Ureter (tissue), 1 donor: ENCODE measurements around the gene CCER1. TPM values are rescaled to one million over a fixed set of nuclear protein-coding genes. Genes with fewer than 3 reads are reported as not detected.

Source experiments
- DNase-seq: peaks from one replicate; pipeline ENCODE4 v3.0.0-alpha.2; 2020; ENCODE audit warnings: low spot score
- total RNA-seq: library from RNA; stranded (reverse); gene quantifications from one replicate; pipeline ENCODE4 v1.2.4, GENCODE V29; 2023
- donor health status: DM: yes; HTN: yes; CAD: no.

CCER1 gene
- total RNA-seq, 1 donor from 2014 or later, result not detected

DNA sequence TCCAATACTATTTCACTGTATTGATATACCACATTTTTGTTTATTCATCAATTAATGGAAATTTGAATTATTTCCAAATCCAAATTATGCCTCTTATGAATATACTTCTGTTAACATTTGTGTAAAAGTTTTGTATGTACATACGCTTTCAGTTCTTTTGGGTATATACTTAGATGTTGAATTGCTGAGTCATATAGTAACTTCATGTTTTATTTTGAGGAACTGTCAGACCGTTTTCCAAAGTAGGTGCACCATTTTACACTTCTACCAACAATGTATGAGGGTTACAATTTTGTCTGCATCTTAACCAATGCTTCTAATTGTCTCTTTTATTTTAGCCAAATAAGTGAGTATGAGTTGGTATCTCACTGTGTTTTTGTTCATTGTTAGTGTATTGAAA is 10.2 kb upstream of the CCER1 start:
- no peak for DNase-seq

DNA sequence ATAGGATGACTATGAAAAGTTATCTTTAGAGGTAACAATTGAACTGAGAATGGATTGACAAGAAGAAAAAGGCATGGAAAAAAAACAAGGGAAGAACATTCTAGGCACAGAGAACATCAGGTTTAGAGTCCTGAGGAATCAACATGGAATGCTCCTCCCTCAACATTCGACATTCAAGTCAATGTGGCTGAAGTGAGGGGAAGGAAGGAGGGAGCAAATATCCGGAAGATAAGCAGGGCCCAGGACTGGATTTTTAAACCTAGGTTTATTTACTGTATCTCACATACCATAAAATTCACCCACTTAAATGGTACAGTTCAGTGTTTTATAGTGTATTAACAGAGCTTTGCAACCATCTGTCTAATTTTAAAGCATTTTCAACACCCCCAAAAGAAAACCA is 9.6 kb upstream of the CCER1 start:
- no peak for DNase-seq

- DNase-seq, result no peak
These were observed 9.0 kb upstream of the CCER1 start for GRCh38 chr12:90963946-90964345.

DNA sequence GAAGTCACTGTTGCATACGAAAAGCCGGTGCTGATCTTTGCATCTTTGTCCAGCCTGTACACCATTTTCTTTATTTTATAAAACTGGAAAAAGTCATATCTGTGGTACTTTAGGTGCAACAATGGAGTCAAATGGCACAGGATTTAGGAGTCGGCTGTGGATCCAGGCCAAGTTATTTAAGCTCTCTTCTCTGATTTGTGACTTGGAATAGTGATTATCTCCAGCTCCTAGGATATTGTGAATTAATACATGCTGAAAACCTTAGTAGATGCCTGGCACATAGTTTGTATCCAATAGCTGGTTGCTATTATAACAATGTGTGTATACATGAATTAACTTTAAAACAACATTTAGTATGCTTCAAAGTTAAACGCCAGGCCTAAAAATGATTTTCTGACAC is 6.2 kb upstream of the CCER1 start:
- no peak for DNase-seq

DNA sequence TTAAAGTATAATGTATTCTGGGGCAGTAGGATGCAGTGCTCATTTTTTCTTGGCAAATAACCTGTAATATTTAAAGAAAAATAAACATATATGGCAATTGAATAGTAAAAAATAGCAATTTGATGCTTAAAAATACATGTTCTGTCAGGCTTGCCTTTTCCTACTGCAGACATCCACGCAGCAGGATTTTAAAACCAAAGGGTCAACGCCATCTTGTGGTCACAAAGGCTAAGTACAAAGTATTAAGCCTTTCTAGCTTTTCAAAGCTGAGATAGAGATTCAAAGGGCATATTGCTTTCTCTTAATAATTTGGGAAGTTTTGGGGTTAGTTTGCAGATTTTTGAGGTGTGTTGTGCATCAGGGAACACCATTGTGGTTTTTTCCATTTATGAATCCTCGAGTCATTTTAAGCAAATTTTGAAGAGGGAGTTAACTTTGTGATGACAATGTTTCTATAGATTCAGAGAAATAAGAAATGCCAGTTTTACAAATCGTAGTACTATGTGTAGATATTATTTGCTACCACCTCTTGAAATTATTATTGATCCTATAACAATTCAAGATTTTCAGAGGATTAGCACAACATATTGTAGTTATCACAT is 4.7 kb upstream of the CCER1 start:
- no peak for DNase-seq

GRCh38 chr12:90959032-90959431 is 4.1 kb upstream of the CCER1 start:
- no peak for DNase-seq

GRCh38 chr12:90958347-90958746 is 3.4 kb upstream of the CCER1 start:
- DNase-seq, result no peak

DNA sequence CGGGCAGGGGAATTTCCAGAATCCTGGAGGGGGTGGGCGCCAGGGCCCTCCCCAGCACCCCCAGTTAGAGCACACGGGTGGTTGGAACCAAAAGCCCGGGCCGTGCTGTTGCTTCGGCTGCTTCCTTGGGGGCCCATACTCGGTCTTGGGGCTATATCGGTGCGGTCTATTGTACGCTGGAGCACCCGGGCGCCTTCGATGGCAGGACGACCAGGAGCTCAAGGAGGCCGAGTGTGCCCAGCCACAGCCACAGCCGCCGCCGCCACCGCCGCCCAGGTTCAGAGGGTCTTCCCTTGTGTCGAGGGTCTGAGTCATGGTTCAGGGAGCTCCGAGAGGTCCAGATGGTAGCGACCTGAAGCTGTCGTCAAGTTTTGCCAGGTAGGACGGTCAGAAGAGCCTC is 548 bp downstream of the CCER1 start:
- DNase-seq, result no peak

- DNase-seq, result no peak
These were observed 987 bp downstream of the CCER1 start for GRCh38 chr12:90953956-90954421.

DNA sequence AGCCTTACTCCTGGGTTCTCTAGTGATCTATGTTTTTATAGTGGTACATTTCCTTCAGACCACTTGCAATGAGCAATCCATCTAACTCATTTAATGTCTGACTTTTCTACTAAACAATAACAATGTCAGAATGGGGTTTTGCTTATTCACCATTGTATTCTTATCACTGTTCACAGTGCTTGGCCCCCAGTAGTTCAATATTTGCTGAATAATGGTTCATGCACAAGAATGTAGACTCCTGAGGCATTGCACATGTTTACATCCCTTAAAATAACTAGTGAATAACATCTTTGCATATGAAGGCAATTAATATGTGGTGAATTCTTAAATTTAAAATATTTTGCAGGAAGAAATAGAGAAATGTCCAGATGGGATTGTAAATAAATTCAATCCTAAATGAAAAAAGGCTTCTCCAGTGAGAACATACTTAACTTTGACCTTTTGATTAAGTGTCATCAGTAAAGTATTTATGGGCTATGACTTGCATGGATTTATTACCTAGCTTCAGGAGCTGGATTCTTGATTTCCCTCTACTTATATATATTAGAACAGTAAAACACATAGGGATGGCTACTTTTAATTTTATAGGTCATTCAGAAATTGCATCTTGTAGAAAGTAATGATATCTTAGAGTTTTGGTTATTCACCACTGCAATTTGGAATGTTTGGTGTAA is 3.4 kb downstream of the CCER1 start:
- no peak for DNase-seq

DNA sequence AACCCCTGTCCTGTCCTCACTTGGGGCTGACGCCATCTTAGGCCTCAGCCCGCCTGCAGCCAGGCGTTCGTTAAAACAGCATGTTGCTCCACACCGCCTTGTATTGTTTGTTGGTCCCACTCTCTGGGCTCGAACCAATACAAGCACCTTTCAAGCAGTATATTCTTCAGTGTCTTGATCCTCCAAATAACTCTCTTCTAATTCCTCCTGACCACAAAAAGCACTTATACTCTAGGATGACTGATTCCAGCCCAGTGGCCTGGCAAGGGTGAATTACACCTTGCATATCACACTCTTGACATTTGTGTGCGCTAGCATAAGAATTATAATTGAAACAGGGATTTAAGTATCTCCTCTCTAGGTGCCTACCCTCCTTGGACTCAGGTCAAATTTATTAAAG is 7.1 kb downstream of the CCER1 start:
- no peak for DNase-seq

DNA sequence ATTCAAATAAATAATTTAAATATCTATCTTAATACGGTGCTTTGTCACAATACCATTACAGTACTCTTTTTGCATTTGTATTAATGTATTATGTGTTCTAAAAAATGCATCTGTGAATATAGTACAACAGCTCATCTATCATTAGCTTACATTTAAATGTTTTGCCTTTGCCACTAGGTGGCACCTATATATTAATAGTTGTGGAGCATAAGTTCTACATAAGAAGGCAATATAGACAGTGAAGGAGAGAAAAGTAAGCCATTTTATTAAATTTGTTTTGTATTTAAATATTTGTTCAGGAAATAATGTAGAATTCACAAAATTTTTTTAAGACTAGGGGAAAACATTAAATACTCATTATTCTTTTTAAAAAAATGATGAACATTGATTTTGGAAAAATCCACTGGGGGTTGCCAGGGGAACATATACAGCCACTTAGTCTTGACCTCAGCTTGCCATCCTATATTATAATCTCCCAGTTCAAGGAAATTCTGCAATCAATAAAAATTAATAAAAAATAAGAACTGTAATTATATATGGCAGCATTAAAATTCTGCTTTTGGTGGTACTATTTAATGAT is 9.8 kb downstream of the CCER1 start:
- DNase-seq, result no peak

DNA sequence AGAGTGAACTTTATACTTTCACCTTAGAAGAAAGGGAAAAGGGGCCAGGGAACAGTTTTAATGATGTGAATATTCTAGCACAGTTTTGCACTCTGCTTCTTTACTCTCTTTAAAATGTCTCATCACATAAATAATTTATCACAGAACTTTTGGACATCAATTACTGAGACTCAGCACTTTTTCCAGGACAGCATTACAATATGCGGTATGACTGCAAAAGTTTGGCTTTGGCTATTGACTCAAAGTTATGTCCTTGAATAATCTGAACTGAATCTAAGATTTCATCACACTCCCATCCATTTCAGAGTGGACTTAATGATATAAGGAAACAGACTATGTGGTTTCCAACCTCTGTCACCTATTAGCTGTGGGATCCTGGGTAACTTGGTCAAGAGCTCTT is 11.7 kb downstream of the CCER1 start:
- no peak for DNase-seq

DNA sequence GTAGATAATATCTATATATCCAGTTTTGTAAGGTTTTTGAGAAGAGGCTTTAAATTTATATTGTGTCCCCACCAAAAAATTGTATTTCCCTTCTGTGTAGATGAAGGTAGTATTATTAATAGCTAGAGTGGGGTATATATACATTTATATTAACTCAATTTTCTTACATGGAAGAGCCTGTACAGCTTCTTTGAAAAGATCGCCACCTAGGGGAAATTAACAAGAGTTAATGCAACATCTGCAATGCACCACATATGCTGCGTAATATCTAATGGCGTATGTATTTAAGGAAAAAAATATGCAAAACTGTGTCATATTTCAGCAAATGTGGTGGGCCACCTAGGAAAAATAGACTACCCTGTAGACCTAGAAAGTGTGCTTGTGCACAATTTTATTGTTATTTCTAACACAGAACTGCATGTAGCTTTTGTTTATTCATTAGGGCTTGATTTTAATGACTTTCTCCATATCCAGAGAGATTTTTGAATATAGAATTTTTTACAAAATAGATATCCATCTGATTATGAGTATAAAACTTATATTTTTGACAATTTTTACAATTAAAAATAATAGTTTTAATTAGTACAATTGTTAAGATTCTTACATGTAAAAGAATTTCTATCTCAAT is 14.0 kb downstream of the CCER1 start:
- DNase-seq, result no peak

DNA sequence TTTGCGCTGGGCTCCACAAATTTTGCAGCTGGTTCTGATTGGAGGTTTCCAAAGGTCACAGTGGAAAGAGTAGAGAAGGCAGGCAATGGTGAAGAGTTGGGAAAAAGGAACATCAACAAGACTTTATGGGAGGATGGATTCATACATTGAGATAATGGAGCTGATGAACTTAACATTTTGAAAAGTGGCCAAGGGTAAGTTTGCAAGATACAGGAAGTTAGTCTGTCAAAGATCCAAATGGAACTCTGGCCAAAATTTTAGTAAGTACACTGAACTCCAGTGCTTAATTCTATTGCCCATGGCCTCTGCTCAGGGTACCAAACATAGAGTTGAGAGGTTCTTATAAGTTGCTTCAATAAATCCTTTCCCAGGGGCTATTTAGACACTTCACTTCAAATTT is 15.6 kb downstream of the CCER1 start:
- no peak for DNase-seq

DNA sequence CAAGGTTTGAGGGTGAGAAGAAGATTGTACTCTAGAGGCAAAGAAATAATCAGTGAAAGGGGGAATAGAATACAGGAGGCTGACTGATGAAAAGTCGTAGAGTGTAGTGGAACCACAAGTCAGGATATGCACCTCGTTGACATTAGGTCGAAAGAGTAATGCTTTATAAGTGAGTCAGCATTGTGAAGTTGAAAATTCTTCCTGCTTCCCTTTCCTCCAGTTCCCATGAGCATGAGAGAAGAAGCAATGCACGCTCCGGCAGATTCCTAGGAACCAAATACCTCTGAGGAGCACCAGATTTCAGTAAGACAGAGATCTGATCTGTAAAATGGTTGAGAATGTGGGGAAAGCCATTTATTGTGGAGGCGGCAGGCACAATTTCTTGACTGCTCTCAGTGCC is 16.5 kb downstream of the CCER1 start:
- DNase-seq, result no peak

DNA sequence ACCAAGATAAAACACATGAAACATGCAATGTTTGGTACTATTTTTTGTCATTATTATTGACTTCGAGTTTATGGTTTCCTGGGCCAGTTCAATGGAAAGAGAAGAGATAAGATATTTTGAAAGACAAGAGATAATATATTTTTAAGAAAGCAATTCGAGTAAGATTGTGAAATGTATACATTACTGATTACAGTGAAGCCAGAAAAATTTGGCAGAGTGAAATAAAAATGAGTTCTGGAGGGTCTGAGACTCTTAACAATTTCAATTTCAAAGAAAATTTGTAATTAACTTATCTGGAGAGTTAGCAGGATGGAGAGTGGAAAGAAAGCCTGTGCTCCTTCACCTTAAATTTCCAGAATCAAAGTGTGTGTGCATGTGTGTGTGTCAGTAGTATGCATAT is 17.3 kb downstream of the CCER1 start:
- no peak for DNase-seq

DNA sequence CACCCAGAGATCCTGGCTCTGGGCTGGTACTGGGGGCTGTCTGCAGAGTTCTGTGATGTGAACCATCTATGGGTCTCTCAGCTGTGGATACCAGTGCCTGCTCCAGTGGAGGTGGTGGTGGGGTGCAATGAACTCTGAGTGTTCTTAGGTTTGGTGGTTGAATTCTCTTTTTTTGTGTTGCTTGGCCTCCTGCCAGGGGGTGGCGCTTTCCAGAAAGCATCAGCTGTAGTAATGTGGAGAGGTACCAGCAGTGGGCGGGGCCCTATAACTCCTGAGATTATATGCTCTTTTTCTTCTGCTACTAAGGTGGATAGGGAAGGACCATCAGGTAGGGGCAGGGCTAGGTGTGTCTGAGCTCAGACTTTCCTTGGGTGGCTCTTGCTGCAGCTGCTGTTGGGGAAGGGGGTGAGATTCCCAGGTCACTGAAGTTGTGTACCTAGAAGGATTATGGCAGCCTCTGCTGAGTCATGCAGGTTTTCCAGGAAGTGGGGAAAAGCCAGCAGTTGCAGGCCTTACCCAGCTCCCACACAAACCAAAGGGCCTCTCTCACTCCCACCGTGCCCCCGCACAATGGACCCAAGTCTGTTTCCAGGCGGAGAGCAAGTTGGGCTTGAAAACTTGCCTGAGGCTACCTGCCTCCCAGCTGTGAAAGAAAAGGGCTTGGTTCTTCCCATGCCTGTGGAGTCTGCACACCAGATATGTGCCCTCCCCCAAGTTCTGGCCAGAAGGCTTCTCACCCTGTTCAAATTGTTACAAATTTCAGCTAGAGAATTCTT is 18.6 kb downstream of the CCER1 start:
- DNase-seq, result no peak

DNA sequence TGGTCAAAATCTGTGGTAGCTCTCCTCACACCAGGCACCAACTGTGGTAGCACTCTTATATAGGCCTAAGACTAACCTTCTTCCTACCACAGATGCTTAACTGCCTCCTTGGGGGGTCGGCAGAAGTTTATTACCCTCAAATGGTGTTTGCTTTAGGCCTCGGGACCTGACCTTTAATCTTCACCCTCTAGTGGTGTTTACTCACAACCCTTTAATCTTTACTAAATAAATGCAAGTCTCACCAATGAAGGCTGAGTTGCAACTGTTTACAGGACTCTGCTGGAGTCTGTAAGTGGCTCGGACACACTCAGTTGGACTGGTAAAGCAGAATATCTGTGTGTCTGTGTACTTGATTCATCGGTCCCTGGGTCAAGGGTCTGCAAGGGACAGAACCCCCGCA is 29.4 kb downstream of the CCER1 start:
- no peak for DNase-seq

GRCh38 chr12:90924406-90924805 is 30.6 kb downstream of the CCER1 start:
- no peak for DNase-seq

DNA sequence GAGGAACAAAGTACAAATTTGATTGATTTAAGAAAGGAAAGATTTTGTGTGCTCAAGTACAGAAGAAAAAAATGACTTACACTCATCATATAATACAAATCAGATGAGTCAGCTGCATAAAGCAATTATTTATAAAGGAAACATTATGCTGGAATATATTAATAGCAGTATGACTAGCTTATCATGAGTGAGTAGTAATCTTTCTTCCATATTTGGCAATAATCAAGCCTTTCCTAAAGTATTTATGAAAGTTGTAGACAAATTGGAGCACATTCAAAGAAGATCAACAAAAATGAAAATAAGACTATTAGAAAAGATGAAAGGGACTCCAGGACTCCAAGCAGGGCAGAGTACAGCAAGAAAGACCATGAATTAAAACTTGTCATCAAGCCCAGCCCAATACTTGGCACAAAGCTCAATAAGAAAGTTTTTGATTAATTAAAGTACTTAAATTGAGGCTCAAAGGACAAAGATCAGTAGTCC is 32.8 kb downstream of the CCER1 start:
- no peak for DNase-seq

DNA sequence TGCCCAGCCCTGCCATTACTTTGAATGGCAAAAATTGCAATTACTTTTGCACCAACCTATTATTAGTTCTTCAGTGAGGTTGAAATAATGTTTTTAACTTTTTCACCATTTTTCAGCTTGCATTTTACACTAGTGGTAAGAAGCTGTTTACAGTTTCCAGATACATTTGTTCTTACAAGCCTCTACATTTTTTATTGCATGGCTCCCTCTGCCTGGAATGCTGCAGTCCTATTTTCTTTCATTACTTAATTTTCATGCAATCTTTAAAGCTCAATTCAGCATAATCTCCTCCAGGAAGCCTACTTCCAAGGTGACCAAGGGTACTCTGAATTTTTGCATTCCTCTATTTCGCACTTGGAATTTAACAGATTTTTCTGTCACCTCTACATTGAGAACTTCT is 33.4 kb downstream of the CCER1 start:
- no peak for DNase-seq
